HUES48 (cell line): Measurements from ENCODE around the gene PRDM11.

Source experiments
- H3K27ac ChIP-seq: one replicate; pipeline ENCODE4 v1.7.0; 2013; ENCODE audit warnings: low read depth, low read length, inconsistent platforms
- H3K27me3 ChIP-seq: 2 replicates; pipeline ENCODE4 v1.6.1; 2013; ENCODE audit warnings: mild to moderate bottlenecking, low read length; ENCODE audit not compliant: control insufficient read depth, insufficient read depth
- H3K36me3 ChIP-seq: 2 replicates; pipeline ENCODE4 v1.6.1; 2013; ENCODE audit warnings: low read length; ENCODE audit not compliant: control insufficient read depth, insufficient read depth
- H3K4me1 ChIP-seq: 2 replicates; pipeline ENCODE4 v1.6.1; 2013; ENCODE audit warnings: mild to moderate bottlenecking, low read length; ENCODE audit not compliant: control insufficient read depth, insufficient read depth
- H3K4me3 ChIP-seq: 2 replicates; pipeline ENCODE4 v1.5.1; 2013; ENCODE audit warnings: mild to moderate bottlenecking, low read depth, low read length
- H3K9ac ChIP-seq: 2 replicates; pipeline ENCODE4 v1.6.1; 2013; ENCODE audit warnings: mild to moderate bottlenecking, low read depth, low read length, moderate library complexity
- H3K9me3 ChIP-seq: 2 replicates; pipeline ENCODE4 v1.6.1; 2013; ENCODE audit warnings: low read length; ENCODE audit not compliant: control insufficient read depth, insufficient read depth

The PRDM11 gene

GRCh38 chr11:45253640-45254039, 107.2 kb downstream of the PRDM11 start:
- Histone ChIP-seq H3K36me3 (no peaks in the 10 kb centered on the region), H3K4me3 (no peak overlapping the region), H3K4me1 (no peaks in the 10 kb centered on the region), H3K9ac (no peak overlapping the region), H3K27me3 (no peaks in the 10 kb centered on the region), H3K27ac (no peak overlapping the region), H3K9me3 (no peaks in the 10 kb centered on the region)

GRCh38 chr11:45254070-45254469, 107.6 kb downstream of the PRDM11 start:
- H3K27me3 ChIP-seq = no peaks in the 10 kb centered on the region
- H3K4me1 ChIP-seq = 0 out of 2 replicates have a peak, but pooled peaks cover under 1% of the 10 kb centered on the region
- no peak overlapping the region for H3K27ac ChIP-seq
- H3K9ac ChIP-seq = no peak overlapping the region
- H3K4me3 ChIP-seq = no peak overlapping the region
- H3K36me3 ChIP-seq = no peaks in the 10 kb centered on the region
- H3K9me3 ChIP-seq = no peaks in the 10 kb centered on the region

GRCh38 chr11:45258982-45259530, 112.6 kb downstream of the PRDM11 start:
- Histone ChIP-seq H3K27me3 (no peaks in the 10 kb centered on the region), H3K9me3 (no peaks in the 10 kb centered on the region), H3K36me3 (no peaks in the 10 kb centered on the region), H3K9ac (no peak overlapping the region), H3K27ac (no peak overlapping the region), H3K4me1 (peaks cover 19% of the 10 kb centered on the region), H3K4me3 (no peak overlapping the region)

GRCh38 chr11:45259592-45259991, 113.2 kb downstream of the PRDM11 start:
- H3K4me3 ChIP-seq = no peak overlapping the region
- no peaks in the 10 kb centered on the region for H3K36me3 ChIP-seq
- no peaks in the 10 kb centered on the region for H3K27me3 ChIP-seq
- no peak overlapping the region for H3K9ac ChIP-seq
- H3K4me1 ChIP-seq = peaks cover 19% of the 10 kb centered on the region
- no peaks in the 10 kb centered on the region for H3K9me3 ChIP-seq
- no peak overlapping the region for H3K27ac ChIP-seq

GRCh38 chr11:45260071-45260470, 113.6 kb downstream of the PRDM11 start:
- H3K9ac ChIP-seq = no peak overlapping the region
- peaks cover 19% of the 10 kb centered on the region for H3K4me1 ChIP-seq
- H3K27me3 ChIP-seq = no peaks in the 10 kb centered on the region
- no peaks in the 10 kb centered on the region for H3K36me3 ChIP-seq
- no peaks in the 10 kb centered on the region for H3K9me3 ChIP-seq
- H3K27ac ChIP-seq = no peak overlapping the region
- no peak overlapping the region for H3K4me3 ChIP-seq

GRCh38 chr11:45262900-45263299, 116.5 kb downstream of the PRDM11 start:
- Histone ChIP-seq H3K9me3 (no peaks in the 10 kb centered on the region), H3K9ac (no peak overlapping the region), H3K4me1 (peaks cover 19% of the 10 kb centered on the region), H3K4me3 (no peak overlapping the region), H3K27ac (no peak overlapping the region), H3K36me3 (no peaks in the 10 kb centered on the region), H3K27me3 (no peaks in the 10 kb centered on the region)

- Histone ChIP-seq H3K4me3 (no peak overlapping the region), H3K27me3 (no peaks in the 10 kb centered on the region; the same call in 1 of the 2 replicates), H3K36me3 (no peaks in the 10 kb centered on the region), H3K4me1 (peaks cover 19% of the 10 kb centered on the region), H3K9ac (no peak overlapping the region), H3K27ac (no peak overlapping the region), H3K9me3 (no peaks in the 10 kb centered on the region)
Measured at GRCh38 chr11:45263773-45264172, 117.3 kb downstream of the PRDM11 start.

GRCh38 chr11:45264839-45265515, 118.5 kb downstream of the PRDM11 start:
- H3K27me3 ChIP-seq = no peaks in the 10 kb centered on the region; the same call in 1 of the 2 replicates
- H3K4me3 ChIP-seq = no peak overlapping the region
- H3K27ac ChIP-seq = no peak overlapping the region
- no peak overlapping the region for H3K9ac ChIP-seq
- H3K9me3 ChIP-seq = no peaks in the 10 kb centered on the region
- H3K4me1 ChIP-seq = peaks cover 10% of the 10 kb centered on the region
- H3K36me3 ChIP-seq = no peaks in the 10 kb centered on the region

- no peak overlapping the region for H3K9ac ChIP-seq
- no peak overlapping the region for H3K27ac ChIP-seq
- no peaks in the 10 kb centered on the region; the same call in 1 of the 2 replicates for H3K27me3 ChIP-seq
- no peaks in the 10 kb centered on the region for H3K9me3 ChIP-seq
- no peaks in the 10 kb centered on the region for H3K36me3 ChIP-seq
- no peaks in the 10 kb centered on the region for H3K4me1 ChIP-seq
- H3K4me3 ChIP-seq = no peak overlapping the region
Measured at GRCh38 chr11:45265969-45266675, 119.7 kb downstream of the PRDM11 start.

- no peak overlapping the region for H3K9ac ChIP-seq
- no peaks in the 10 kb centered on the region for H3K9me3 ChIP-seq
- no peak overlapping the region for H3K27ac ChIP-seq
- no peaks in the 10 kb centered on the region for H3K36me3 ChIP-seq
- no peak overlapping the region for H3K4me3 ChIP-seq
- no peaks in the 10 kb centered on the region; the same call in 1 of the 2 replicates for H3K27me3 ChIP-seq
- no peaks in the 10 kb centered on the region for H3K4me1 ChIP-seq
Measured at GRCh38 chr11:45266676-45267020, 120.2 kb downstream of the PRDM11 start.

- H3K4me3 ChIP-seq = no peak overlapping the region
- H3K27ac ChIP-seq = no peak overlapping the region
- H3K9me3 ChIP-seq = no peaks in the 10 kb centered on the region
- no peaks in the 10 kb centered on the region; the same call in 1 of the 2 replicates for H3K27me3 ChIP-seq
- no peaks in the 10 kb centered on the region for H3K4me1 ChIP-seq
- no peaks in the 10 kb centered on the region for H3K36me3 ChIP-seq
- no peak overlapping the region for H3K9ac ChIP-seq
Measured at GRCh38 chr11:45267052-45267451, 120.6 kb downstream of the PRDM11 start.
